A549 treated with ZK216348 at 1 μM for 4 hours (cell line): Measurements from ENCODE around the gene DPP10. TPM values are rescaled to one million over a fixed set of nuclear protein-coding genes. Genes with fewer than 3 reads are reported as not detected.

Experiments used
- total RNA-seq: library from RNA; stranded (reverse); fragments of 200-300 nt; extraction: Qiagen RNA extraction; gene quantifications from 5 replicates; pipeline ENCODE4 v1.2.3, GENCODE V29; 2022; ENCODE audit warnings: low read depth

DPP10 gene
- total RNA-seq: not detected in 5 replicates

DNA sequence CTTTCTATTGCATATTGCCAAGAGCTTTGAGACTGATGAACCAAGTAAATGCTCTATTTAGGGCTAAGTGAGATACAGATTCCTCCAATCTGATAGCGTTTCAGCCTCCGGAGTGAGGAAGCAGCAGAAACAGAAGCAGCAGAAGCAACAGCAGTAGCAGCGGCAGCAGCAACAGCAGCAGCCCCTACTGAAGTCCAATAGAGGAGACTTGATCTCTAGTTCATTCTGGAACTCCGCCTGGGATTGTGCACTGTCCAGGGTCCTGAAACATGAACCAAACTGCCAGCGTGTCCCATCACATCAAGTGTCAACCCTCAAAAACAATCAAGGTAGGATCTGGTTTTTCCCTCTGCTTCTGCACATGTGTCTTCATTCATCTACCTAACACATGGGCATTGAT lies at the start of gene DPP10:
Gene DPP10 (plus strand): TSS at position 132 of the 400 bp plus-strand sequence.

